ENCODE measurements around the gene COL23A1. TPM values are rescaled to one million over a fixed set of nuclear protein-coding genes. Genes with fewer than 3 reads are reported as not detected.

Gene COL23A1
- total RNA-seq, 1 experiment from 2014 or later = not detected

DNA sequence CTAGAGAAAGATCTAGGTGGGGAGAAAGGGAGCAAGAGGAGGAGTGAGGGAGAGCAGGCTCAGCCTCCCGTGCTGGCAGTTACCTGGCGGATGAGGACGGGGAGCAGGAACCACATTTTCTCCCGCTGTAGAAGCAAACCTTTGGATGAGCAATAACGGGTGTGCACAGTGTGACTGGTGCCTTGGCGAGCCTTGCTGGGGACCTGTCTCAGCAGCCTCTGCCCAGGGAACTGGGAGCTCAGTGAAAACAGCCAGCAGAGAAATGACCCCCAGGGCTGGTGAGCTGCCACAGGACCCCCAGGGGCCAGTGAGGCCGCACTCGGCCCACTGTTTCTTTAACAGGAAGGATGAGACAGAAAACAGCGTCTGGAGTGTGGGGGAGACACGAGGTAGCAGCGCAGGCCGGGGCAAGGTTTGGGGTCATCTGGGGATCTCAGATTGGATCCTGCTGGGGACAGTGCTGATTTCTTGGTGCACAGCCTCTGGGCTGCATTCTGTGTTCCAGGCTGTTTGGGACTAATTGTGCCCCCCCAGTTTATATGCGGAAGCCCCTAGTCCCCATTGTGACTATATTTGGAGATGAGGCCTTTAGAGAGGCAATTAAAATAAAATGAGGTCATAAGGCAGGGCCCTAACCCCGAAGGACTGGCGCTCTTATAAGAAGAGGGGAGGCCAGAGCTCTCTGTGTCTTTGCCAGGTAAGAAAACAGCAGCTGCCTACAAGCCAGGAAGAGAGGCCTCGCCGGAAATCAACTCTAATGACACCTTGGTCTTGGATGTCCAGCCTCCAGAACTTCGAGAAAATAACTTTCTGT, 238.8 kb downstream of the COL23A1 start:
- CTCF ChIA-PET = no interaction called here
- H3K27me3 Mint-ChIP-seq (ENCODE audit: unreplicated experiment) = peaks cover 45% of the 10 kb centered on the region
- intact Hi-C loops (cut with micrococcal nuclease; ENCODE audit: unreplicated experiment) = no loop called here
- H3K27ac Mint-ChIP-seq (ENCODE audit: unreplicated experiment) = no peak overlapping the region
- H3K4me3 Mint-ChIP-seq (ENCODE audit: low read depth, unreplicated experiment) = no peak overlapping the region
- H3K9me3 Mint-ChIP-seq (ENCODE audit: low read depth, unreplicated experiment) = no peaks in the 10 kb centered on the region
- H3K36me3 Mint-ChIP-seq (ENCODE audit: insufficient read depth, unreplicated experiment) = no peaks in the 10 kb centered on the region
- no peak for DNase-seq
- no peaks in the 10 kb centered on the region for H3K4me1 Mint-ChIP-seq (ENCODE audit: low read depth, unreplicated experiment)
- TF ChIP-seq, protein P1, sequence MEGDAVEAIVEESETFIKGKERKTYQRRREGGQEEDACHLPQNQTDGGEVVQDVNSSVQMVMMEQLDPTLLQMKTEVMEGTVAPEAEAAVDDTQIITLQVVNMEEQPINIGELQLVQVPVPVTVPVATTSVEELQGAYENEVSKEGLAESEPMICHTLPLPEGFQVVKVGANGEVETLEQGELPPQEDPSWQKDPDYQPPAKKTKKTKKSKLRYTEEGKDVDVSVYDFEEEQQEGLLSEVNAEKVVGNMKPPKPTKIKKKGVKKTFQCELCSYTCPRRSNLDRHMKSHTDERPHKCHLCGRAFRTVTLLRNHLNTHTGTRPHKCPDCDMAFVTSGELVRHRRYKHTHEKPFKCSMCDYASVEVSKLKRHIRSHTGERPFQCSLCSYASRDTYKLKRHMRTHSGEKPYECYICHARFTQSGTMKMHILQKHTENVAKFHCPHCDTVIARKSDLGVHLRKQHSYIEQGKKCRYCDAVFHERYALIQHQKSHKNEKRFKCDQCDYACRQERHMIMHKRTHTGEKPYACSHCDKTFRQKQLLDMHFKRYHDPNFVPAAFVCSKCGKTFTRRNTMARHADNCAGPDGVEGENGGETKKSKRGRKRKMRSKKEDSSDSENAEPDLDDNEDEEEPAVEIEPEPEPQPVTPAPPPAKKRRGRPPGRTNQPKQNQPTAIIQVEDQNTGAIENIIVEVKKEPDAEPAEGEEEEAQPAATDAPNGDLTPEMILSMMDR (IDR thresholded peaks at IDR 0.05; ENCODE audit: unreplicated experiment) = no peak
- BruUV-seq (replicated peaks) = no TSS peak

DNA sequence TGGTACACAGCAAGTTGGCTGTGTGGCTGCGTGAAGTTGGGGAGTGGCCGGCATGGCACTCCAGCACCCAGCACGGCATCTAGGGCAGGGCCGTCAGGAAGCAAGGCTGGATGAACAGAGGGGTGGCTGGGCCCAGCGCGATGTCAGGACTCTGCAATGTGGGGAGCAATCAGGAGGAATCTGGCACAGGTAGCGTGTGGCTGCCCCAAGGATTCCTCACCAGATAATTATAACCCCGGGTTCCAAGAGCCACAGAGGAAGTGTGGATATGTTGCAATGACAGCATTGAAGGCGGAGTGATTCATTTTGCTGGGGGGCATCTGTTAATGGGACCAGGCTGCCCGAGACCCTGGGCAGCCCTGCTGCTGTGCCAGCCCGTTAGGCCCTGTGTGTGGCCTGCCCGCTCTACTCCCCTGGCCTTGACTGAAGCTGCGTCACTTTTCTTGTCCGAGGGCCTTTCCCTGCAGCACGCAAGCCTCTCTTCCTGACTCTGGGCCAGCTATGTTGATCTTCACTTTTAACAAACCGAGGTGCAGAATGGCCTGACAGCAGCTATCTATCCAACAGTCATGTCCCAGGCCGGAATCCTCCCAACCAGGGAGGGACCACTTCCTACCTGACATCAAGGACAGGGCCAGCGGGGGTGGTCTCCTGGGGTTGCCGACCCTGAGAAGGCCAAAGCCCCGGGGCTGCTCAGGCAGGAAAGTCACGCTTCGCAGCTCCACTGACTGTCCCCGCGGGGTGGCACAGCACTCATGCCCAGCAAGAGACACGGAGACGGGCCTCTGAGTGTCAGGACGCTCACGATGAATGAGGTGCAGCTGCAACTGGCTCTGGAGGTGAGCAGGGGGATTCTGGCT, 239.6 kb downstream of the COL23A1 start:
- TF ChIP-seq, protein P1 (IDR thresholded peaks at IDR 0.05; ENCODE audit: unreplicated experiment) = no peak
- intact Hi-C loops (cut with micrococcal nuclease; ENCODE audit: unreplicated experiment) = no loop called here
- no peak overlapping the region for H3K27ac Mint-ChIP-seq (ENCODE audit: unreplicated experiment)
- no peak for DNase-seq
- H3K27me3 Mint-ChIP-seq (ENCODE audit: unreplicated experiment) = peaks cover 36% of the 10 kb centered on the region
- CTCF ChIA-PET = no interaction called here
- BruUV-seq (replicated peaks) = no TSS peak
- H3K4me1 Mint-ChIP-seq (ENCODE audit: low read depth, unreplicated experiment) = no peaks in the 10 kb centered on the region
- no peaks in the 10 kb centered on the region for H3K9me3 Mint-ChIP-seq (ENCODE audit: low read depth, unreplicated experiment)
- no peak overlapping the region for H3K4me3 Mint-ChIP-seq (ENCODE audit: low read depth, unreplicated experiment)
- no peaks in the 10 kb centered on the region for H3K36me3 Mint-ChIP-seq (ENCODE audit: insufficient read depth, unreplicated experiment)

- intact Hi-C loops (cut with micrococcal nuclease; ENCODE audit: unreplicated experiment) = no loop called here
- H3K9me3 Mint-ChIP-seq (ENCODE audit: low read depth, unreplicated experiment) = no peaks in the 10 kb centered on the region
- CTCF ChIA-PET = no interaction called here
- BruUV-seq (replicated peaks) = no TSS peak
- no peak overlapping the region for H3K4me3 Mint-ChIP-seq (ENCODE audit: low read depth, unreplicated experiment)
- no peaks in the 10 kb centered on the region for H3K4me1 Mint-ChIP-seq (ENCODE audit: low read depth, unreplicated experiment)
- DNase-seq = no peak
- H3K27me3 Mint-ChIP-seq (ENCODE audit: unreplicated experiment) = peaks cover 35% of the 10 kb centered on the region
- no peaks in the 10 kb centered on the region for H3K36me3 Mint-ChIP-seq (ENCODE audit: insufficient read depth, unreplicated experiment)
- no peak overlapping the region for H3K27ac Mint-ChIP-seq (ENCODE audit: unreplicated experiment)
- TF ChIP-seq, protein P1 (IDR thresholded peaks at IDR 0.05; ENCODE audit: unreplicated experiment) = no peak
These were observed 240.4 kb downstream of the COL23A1 start for GRCh38 chr5:178349625-178350353.

DNA sequence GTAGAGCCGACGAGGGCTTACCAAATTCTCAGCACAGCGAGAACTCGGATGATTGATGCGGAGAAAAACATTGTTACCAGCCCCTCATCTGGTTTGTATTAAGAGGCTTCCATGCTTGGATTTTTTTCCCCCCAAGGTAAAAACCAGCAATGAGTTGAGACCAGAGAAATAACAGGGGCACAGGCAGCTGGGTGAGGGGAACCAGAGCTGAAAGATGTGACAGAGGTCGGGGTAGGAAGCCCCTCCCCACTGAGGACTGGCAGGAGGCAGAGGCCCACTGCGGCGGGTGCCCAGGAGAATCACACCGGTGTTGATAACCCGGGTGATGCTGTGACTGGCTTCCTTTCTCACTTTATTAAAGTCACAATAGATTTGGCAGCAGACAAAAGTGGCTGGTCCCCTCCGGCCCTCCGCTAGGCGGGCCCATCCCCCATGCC, 241.1 kb downstream of the COL23A1 start:
- no peaks in the 10 kb centered on the region for H3K36me3 Mint-ChIP-seq (ENCODE audit: insufficient read depth, unreplicated experiment)
- no peaks in the 10 kb centered on the region for H3K4me1 Mint-ChIP-seq (ENCODE audit: low read depth, unreplicated experiment)
- no peak overlapping the region for H3K4me3 Mint-ChIP-seq (ENCODE audit: low read depth, unreplicated experiment)
- no peak for DNase-seq
- CTCF ChIA-PET = no interaction called here
- H3K9me3 Mint-ChIP-seq (ENCODE audit: low read depth, unreplicated experiment) = no peaks in the 10 kb centered on the region
- no TSS peak for BruUV-seq (replicated peaks)
- TF ChIP-seq, protein P1 (IDR thresholded peaks at IDR 0.05; ENCODE audit: unreplicated experiment) = no peak
- intact Hi-C loops (cut with micrococcal nuclease; ENCODE audit: unreplicated experiment) = no loop called here
- H3K27me3 Mint-ChIP-seq (ENCODE audit: unreplicated experiment) = peaks cover 34% of the 10 kb centered on the region
- no peak overlapping the region for H3K27ac Mint-ChIP-seq (ENCODE audit: unreplicated experiment)
